ENCODE results near the gene AKAP6.

The AKAP6 gene

DNA sequence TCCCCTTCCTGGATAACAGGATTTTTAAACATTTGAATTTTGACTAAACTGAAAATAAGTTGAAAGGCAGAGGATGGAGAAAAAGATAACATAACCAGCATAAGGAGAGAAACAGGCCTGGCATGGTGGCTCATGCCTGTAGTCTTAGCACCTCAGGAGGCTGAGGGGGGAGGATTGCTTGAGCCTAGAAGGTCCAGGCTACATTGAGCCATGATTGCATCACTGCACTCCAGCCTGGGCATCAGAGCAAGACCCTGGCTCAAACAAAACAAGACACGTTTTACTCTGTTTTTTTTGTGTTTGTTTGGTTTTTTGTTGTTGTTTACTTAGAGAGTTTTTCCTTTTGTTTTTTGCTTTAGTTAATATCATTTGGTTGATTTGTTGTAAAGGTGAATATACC, 8.7 kb downstream of the AKAP6 start:
- Mint-ChIP-seq H3K36me3 (ENCODE audit: low read depth) (no peaks in the 10 kb centered on the region), H3K9me3 (no peaks in the 10 kb centered on the region), H3K4me1 (peaks cover 10% of the 10 kb centered on the region), H3K4me3 (no peak overlapping the region), H3K27me3 (ENCODE audit: low read depth) (no peaks in the 10 kb centered on the region), H3K27ac (no peak overlapping the region)
- TF ChIP-seq, protein P1, sequence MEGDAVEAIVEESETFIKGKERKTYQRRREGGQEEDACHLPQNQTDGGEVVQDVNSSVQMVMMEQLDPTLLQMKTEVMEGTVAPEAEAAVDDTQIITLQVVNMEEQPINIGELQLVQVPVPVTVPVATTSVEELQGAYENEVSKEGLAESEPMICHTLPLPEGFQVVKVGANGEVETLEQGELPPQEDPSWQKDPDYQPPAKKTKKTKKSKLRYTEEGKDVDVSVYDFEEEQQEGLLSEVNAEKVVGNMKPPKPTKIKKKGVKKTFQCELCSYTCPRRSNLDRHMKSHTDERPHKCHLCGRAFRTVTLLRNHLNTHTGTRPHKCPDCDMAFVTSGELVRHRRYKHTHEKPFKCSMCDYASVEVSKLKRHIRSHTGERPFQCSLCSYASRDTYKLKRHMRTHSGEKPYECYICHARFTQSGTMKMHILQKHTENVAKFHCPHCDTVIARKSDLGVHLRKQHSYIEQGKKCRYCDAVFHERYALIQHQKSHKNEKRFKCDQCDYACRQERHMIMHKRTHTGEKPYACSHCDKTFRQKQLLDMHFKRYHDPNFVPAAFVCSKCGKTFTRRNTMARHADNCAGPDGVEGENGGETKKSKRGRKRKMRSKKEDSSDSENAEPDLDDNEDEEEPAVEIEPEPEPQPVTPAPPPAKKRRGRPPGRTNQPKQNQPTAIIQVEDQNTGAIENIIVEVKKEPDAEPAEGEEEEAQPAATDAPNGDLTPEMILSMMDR (IDR thresholded peaks at IDR 0.05; ENCODE audit: unreplicated experiment in 3 of 3), result no peak

DNA sequence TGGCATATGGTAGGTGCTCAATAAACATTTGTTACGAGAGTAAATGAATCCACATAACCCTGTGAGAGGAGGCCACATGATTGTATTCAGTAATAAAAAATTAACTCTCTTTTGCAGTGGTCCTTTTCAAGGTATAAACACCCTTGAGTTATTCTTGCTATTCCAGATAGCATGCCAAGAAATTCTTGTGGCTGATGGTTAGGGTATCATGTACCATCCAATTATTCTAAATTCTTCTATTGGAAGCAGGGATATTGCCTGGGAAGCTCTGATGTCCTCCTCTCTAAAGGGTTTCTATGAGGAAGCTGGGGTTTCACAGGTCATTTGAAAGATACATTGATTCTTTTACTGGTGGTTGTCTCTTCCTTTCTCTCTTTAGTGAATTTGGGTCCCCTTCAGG, 10.1 kb downstream of the AKAP6 start:
- H3K27ac Mint-ChIP-seq, result no peak overlapping the region
- TF ChIP-seq, protein P1 (IDR thresholded peaks at IDR 0.05; ENCODE audit: unreplicated experiment in 3 of 3), result no peak

DNA sequence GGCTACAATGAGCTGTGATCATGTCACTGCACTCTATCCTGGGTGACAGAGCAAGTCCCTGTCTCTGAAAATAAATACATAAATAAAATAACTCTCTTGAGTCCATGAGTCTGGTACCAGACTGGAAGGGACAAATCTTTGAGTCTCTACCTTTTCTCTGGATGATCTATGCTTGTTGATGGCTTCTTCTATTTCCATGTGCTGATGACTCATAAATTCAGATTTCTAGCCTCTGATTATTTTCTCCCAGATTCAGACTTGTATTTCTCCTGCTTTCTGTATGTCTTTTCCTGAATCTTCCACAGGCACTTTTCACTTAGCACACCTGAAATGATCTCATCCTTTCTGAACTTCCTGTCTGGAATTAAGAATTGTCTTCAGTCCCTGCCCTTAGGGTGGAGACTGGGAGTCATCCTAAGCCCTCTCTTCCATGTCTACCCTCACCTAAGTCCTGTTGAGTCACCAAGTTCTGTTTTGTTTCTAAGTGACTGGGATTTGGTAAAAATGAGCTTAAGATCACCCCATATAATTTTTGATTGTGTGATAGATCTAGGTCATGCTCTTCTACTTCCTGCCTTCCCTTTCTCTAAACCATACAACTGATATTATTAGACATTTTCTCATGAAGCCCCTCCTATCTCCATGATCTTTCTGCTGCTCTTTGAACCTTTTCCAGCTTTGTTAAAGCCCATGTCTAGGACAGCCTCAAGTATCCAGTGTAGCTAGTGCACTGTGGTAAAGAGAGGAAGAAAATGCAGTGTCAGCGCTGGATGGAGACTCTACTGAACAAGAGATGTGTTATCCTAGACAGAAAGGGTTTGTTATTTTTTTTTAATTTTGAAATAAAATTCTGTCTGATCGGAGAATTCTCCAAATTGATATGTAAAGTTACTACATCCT, 13.1 kb downstream of the AKAP6 start:
- no peaks in the 10 kb centered on the region for H3K9me3 Mint-ChIP-seq
- TF ChIP-seq, protein P1 (IDR thresholded peaks at IDR 0.05; ENCODE audit: unreplicated experiment in 3 of 3), result no peak
- H3K27ac Mint-ChIP-seq, result no peak overlapping the region
- no peaks in the 10 kb centered on the region for H3K27me3 Mint-ChIP-seq (ENCODE audit: low read depth)
- no peaks in the 10 kb centered on the region for H3K36me3 Mint-ChIP-seq (ENCODE audit: low read depth)
- peaks cover 16% of the 10 kb centered on the region for H3K4me1 Mint-ChIP-seq
- no peak overlapping the region for H3K4me3 Mint-ChIP-seq

More for the DNA sequence above, 10.1 kb downstream of the AKAP6 start:
- Mint-ChIP-seq H3K4me3 (no peak overlapping the region), H3K9me3 (no peaks in the 10 kb centered on the region), H3K4me1 (peaks cover 10% of the 10 kb centered on the region), H3K36me3 (ENCODE audit: low read depth) (no peaks in the 10 kb centered on the region), H3K27me3 (ENCODE audit: low read depth) (no peaks in the 10 kb centered on the region)

DNA sequence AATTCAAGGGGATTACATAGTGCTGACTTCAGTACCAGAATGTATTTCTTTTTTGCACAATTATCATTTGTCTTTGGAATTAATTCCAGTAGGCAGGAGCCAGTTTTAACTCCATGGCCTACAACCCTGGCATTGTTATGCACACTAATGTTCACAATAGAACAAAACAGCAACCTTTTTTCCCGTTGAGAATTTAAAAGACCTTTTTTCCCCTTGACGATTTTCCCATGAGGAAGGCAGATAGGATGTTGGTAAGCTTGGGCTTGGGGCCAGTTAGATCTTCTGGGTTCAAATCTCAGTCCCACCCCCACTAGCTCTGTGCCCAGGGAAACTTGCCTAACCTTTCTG, 13.7 kb downstream of the AKAP6 start:
- TF ChIP-seq, protein P1 (IDR thresholded peaks at IDR 0.05; ENCODE audit: unreplicated experiment in 3 of 3), result no peak

DNA sequence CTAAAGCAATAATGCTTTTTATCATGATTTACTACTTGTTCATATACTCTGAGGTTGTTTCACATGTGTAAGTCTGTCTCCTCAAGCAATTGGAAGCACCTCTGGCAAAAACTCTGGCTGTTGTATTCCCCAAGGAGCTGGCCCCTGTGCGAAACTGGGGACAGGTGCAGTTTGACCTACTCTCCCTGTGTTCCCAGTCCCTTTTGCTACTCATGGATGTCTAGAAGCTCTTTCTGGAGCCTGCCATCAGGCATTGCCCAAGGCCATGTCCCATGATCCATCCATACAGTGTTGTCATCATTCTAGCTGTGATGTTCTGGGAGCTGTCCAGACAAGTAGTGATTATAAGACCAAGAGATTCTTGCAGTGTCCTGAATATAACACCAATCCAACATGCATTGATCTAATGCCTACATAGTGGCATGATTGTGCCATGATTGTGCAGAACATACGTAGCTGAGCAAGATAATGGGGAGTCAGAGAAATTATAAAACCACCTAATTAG, 14.9 kb downstream of the AKAP6 start:
- Mint-ChIP-seq H3K27ac (no peak overlapping the region), H3K4me1 (peaks cover 18% of the 10 kb centered on the region), H3K4me3 (no peak overlapping the region), H3K27me3 (ENCODE audit: low read depth) (peaks cover 3% of the 10 kb centered on the region), H3K9me3 (no peaks in the 10 kb centered on the region), H3K36me3 (ENCODE audit: low read depth) (no peaks in the 10 kb centered on the region)
- TF ChIP-seq, protein P1 (IDR thresholded peaks at IDR 0.05; ENCODE audit: unreplicated experiment in 3 of 3), result no peak

More for the DNA sequence above, 13.7 kb downstream of the AKAP6 start:
- peaks cover 19% of the 10 kb centered on the region for H3K4me1 Mint-ChIP-seq
- no peak overlapping the region for H3K4me3 Mint-ChIP-seq
- no peak overlapping the region for H3K27ac Mint-ChIP-seq
- H3K9me3 Mint-ChIP-seq, result no peaks in the 10 kb centered on the region
- H3K36me3 Mint-ChIP-seq (ENCODE audit: low read depth), result no peaks in the 10 kb centered on the region
- H3K27me3 Mint-ChIP-seq (ENCODE audit: low read depth), result no peaks in the 10 kb centered on the region
